Epithelial cell of esophagus (primary cell): Measurements from ENCODE around the gene FAM167B.

Experiments used
- DNase-seq: peaks from one replicate; pipeline ENCODE4 v3.0.0; 2010; ENCODE audit warnings: low read depth
- H3K4me3 ChIP-seq: 2 replicates; pipeline ENCODE4 v1.5.1; 2011; ENCODE audit warnings: mild to moderate bottlenecking, low read length, control low read depth
- TF ChIP-seq, protein P1 (sequence below): IDR thresholded peaks from 2 replicates; pipeline ENCODE4 v1.5.1; 2011; ENCODE audit warnings: low read depth, mild to moderate bottlenecking, low read length, control low read depth, inconsistent platforms; ENCODE audit not compliant: insufficient read depth; ENCODE audit errors: missing control alignments

Gene FAM167B

GRCh38 chr1:32263744-32264143 lies 16.7 kb downstream of the FAM167B start:
- no peak for DNase-seq
- TF ChIP-seq, protein P1, sequence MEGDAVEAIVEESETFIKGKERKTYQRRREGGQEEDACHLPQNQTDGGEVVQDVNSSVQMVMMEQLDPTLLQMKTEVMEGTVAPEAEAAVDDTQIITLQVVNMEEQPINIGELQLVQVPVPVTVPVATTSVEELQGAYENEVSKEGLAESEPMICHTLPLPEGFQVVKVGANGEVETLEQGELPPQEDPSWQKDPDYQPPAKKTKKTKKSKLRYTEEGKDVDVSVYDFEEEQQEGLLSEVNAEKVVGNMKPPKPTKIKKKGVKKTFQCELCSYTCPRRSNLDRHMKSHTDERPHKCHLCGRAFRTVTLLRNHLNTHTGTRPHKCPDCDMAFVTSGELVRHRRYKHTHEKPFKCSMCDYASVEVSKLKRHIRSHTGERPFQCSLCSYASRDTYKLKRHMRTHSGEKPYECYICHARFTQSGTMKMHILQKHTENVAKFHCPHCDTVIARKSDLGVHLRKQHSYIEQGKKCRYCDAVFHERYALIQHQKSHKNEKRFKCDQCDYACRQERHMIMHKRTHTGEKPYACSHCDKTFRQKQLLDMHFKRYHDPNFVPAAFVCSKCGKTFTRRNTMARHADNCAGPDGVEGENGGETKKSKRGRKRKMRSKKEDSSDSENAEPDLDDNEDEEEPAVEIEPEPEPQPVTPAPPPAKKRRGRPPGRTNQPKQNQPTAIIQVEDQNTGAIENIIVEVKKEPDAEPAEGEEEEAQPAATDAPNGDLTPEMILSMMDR = no peak
- H3K4me3 ChIP-seq = no peak overlapping the region

DNA sequence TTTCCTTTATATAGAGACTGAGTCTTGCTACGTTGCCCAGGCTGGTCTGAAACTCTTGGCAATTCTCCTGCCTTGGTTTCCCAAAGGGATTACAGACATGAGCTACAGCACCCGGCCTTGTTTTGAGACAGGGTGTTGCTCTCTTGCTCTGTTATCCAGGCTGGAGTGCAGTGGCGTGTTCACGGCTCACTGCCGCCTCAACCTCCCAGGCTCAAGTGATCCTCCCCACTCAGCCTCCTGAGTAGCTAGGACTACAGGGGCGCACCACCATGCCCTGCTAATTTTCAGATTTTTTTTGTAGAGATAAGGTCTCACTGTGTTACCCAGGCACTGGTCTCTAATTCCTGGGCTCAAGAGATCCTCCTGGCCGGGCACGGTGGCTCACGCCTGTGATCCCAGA lies 18.8 kb downstream of the FAM167B start:
- TF ChIP-seq, protein P1 = no peak
- DNase-seq = no peak
- no peak overlapping the region for H3K4me3 ChIP-seq

- H3K4me3 ChIP-seq = no peak overlapping the region
- TF ChIP-seq, protein P1 = no peak
- DNase-seq = no peak
These were observed 20.0 kb downstream of the FAM167B start for GRCh38 chr1:32266921-32267591.

DNA sequence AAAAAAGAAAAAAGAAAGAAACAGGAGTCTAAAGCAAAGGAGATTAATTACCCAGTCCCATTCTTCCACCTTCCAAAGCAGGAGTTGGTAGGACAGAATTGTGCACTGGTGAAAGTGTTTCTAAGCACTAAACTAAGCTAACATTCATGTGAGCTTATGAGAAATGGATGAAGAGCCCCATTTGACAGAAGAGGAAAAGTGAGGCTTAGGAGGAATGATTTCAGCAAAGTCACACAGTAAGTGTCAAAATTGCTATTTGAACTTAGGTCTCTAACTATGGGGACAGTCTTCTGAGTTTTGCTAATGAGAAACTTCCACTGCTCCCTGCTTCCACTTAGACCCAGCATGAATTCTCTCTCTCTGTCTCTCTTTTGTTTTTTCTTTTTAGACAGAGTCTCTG lies 22.7 kb downstream of the FAM167B start:
- no peak for DNase-seq
- TF ChIP-seq, protein P1 = no peak
- H3K4me3 ChIP-seq = no peak overlapping the region

DNA sequence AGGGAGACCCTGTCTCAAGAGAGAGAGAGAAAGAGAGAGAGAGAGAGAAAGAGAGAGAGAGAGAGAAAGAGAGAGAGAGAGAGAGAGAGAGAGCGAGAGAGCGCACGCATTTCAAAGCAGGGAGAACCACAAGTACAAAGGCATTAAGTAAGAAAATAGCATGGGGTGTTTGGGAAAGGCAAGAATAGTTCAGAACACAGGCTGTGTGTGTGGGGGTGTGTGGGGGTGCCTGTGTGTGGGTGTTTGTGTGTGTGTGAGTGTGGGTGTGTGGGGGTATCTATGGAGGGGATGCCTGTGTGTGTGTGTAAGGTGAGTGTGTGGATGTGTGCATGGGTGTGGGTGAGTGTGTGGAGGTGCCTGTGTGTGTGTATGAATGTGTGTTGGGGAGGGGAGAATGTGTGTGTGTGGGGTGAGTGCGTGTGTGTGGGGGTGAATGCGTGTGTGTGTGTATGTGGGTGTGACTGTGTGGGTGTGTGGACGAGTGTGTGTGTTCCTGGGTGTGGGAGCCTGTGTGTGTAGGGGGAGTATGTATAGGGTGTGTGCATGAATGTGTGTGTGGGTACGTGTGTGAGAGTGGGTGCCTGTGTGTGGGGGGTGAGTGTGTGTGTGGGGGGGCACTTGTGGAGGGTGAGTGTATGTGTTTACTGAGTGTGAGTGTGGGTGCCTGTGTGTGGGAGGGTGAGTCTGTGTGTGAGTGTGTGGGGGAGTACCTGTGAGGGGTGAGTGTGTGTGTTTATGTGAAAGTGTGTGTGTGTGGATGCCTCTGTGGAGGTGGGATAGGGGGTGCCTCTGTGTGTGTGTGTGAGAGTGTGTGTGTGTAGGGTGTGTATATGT lies 25.8 kb downstream of the FAM167B start:
- no peak for DNase-seq
- TF ChIP-seq, protein P1 = no peak
- no peak overlapping the region for H3K4me3 ChIP-seq

DNA sequence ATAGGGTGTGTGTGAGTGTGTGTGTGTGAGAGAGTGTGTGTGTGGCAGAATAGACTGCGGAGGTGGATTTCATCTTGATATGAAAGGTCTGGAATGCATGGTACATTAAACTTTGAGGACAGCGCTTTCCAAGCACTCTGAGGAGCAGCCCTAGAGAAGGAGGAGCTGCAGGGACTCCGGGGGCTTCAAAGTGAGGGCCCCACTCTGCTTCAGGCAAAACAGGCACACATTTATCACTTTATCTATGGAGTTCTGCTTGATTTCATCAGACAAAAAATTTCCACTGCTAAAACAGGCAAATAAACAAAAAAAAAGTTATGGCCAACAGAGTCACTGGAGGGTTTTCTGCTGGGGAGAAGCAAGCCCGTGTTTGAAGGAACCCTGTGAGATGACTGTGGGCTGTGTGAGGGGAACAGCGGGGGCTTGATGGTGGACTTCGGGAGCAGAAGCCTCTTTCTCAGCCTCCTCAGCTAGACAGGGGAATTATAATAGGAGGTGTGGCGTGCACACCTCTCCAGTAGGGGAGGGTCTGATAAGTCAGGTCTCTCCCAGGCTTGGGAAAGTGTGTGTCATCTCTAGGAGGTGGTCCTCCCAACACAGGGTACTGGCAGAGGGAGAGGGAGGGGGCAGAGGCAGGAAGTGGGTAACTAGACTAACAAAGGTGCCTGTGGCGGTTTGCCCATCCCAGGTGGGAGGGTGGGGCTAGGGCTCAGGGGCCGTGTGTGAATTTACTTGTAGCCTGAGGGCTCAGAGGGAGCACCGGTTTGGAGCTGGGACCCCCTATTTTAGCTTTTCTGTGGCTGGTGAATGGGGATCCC lies 26.6 kb downstream of the FAM167B start:
- peak; percentile 80 for DNase-seq
- no peak overlapping the region for H3K4me3 ChIP-seq
- TF ChIP-seq, protein P1 = no peak
